Heart left ventricle (tissue), 16 donors: ENCODE results near the gene KIAA1217. TPM values are rescaled to one million over a fixed set of nuclear protein-coding genes. Genes with fewer than 3 reads are reported as not detected.

ENCODE experiments used
- ATAC-seq, 4 donors: fragments of 200-7000 bp; cut with Tn5 transposase; one replicate each; pipeline ENCODE4 v1.9.1; 2020 to 2022; ENCODE audit warnings: moderate library complexity in 4 of 4, mild to moderate bottlenecking in 3 of 4, moderate number of reproducible peaks in 1 of 4
- DNase-seq, 5 donors: peaks; one replicate each; pipeline ENCODE4 v3.0.0-alpha.2; 2020
- H3K27ac ChIP-seq, 12 donors: fragments of 200-600 bp; sonication (generic) in 4 of 12; one replicate each; pipeline versions ENCODE4 v1.5.0 to v1.8.0; 2016 to 2022; ENCODE audit warnings: mild to moderate bottlenecking in 2 of 12
- H3K27me3 ChIP-seq, 9 donors: fragments of 200-600 bp; sonication (generic) in 2 of 9; one replicate each; pipeline versions ENCODE4 v1.5.1 to v1.8.0; 2016 to 2022; ENCODE audit warnings: mild to moderate bottlenecking in 3 of 9
- H3K36me3 ChIP-seq, 9 donors: fragments of 200-600 bp; sonication (generic) in 2 of 9; one replicate each; pipeline versions ENCODE4 v1.5.0 to v1.8.0; 2018 to 2022; ENCODE audit warnings: mild to moderate bottlenecking in 2 of 9
- H3K4me1 ChIP-seq, 12 donors: fragments of 200-600 bp; sonication (generic) in 4 of 12; one replicate each; pipeline versions ENCODE4 v1.5.0 to v1.8.0; 2016 to 2022; ENCODE audit warnings: mild to moderate bottlenecking in 3 of 12
- H3K4me3 ChIP-seq, 12 donors: fragments of 200-600 bp; sonication (generic) in 4 of 12; one replicate each; pipeline versions ENCODE4 v1.5.0 to v1.8.0; 2017 to 2022; ENCODE audit warnings: mild to moderate bottlenecking in 9 of 12, moderate library complexity in 4 of 12
- H3K9me3 ChIP-seq, 12 donors: fragments of 200-600 bp; sonication (generic) in 4 of 12; one replicate each; pipeline versions ENCODE4 v1.5.0 to v1.8.0; 2016 to 2022; ENCODE audit warnings: mild to moderate bottlenecking in 1 of 12
- CTCF ChIP-seq, 12 donors: fragments of 200-600 bp; sonication (generic) in 4 of 12; IDR thresholded peaks; one replicate each; pipeline versions ENCODE4 v1.5.0 to v1.8.0; 2018 to 2022; ENCODE audit warnings: antibody characterized with exemption in 12 of 12, mild to moderate bottlenecking in 5 of 12
- POLR2A ChIP-seq, 2 donors: fragments of 450-650 bp; IDR thresholded peaks; one replicate each; pipeline ENCODE4 v1.6.1; 2017; ENCODE audit warnings: antibody characterized with exemption in 2 of 2, mild to moderate bottlenecking in 2 of 2, moderate library complexity in 2 of 2
- WGBS, 4 donors: extraction: QIAGEN DNeasy Blood & Tissue Kit in 2 of 4; methylation state at CpG; one replicate each; pipeline versions ENCODE4 v1.1.5 to v1.1.7; 2013 to 2018; 5-methylcytosine and 5-hydroxymethylcytosine counted together
- intact Hi-C, 10 donors: fragments of 100-400 bp; cut with DNase I; formaldehyde crosslinking; loops; one replicate each; pipeline versions ENCODE4 v1.11.1 to v1.14.2; 2022
- polyA plus RNA-seq, 2 donors: library from polyadenylated mRNA; stranded (reverse); fragments of 200-250 nt; gene quantifications; one replicate each; pipeline ENCODE4 v1.2.3, GENCODE V29; 2013
- total RNA-seq, 9 donors: library from RNA; depleted of rRNA in 2 of 9; stranded (reverse); fragments of >200 nt in 2 of 9; fragmentation: NEBNext Ultra II Directional in 3 of 9; extraction: Animal tissue kit (Norgen Biotek cat#: 25700) in 3 of 9; gene quantifications; one replicate each; pipeline versions ENCODE4 v1.1.0 to v1.2.4, GENCODE V29; 2016 to 2023
- donor health status: ischemic (EF 13 %, LVEDD 7.1; RV severe dilation, severe dysfunction).
- donor health status: healthy with polysubstance abuse.
- donor health status: DM: no; HTN: yes; CAD: no.
- donor health status: DM: no; HTN: no; CAD: no.
- donor health status: ischemic (EF 25% LVEDD 6.9; RV normal size, moderate dysfunction).
- donor health status: ischemic (EF 25% LVEDD 5.7; RV mildly dilated, moderate dysfunction).
- donor health status: healthy.
- donor health status: DM: yes; HTN: yes; CAD: no.
- donor health status: ischemic (EF 35%, LVEDD 5.7; RV mildly dilated, moderate dysfunction).
- donor health status: nonischemic (EF 11% LVEDD 7.7; RV severe dilation, severe dysfunction).
- donor health status: DM: yes; HTN: yes; CAD: no.
- donor health status: PGD.
- donor health status: ischemic (EF 29% LVEDD 5.4; RV normal size, mild dysfunction).
- donor health status: nonischemic (EF 23%, LVEDD 6.1; RV moderate dilation, normal function).

The KIAA1217 gene
- total and polyA plus RNA-seq, 11 donors, result 12.7 to 66.7 (median 33.5) TPM

- ATAC-seq, result peak in 1 of 4 donors; percentile 16
- no peak overlapping the region for H3K4me3 ChIP-seq
- TF ChIP-seq CTCF (IDR thresholded peaks at IDR 0.05) (no peak), POLR2A (IDR thresholded peaks at IDR 0.05) (no peak)
- 48 to 67% (median 56%) methylated on average over 5 of the region's 5 CpGs for WGBS, 4 donors
- peak overlapping the region in 4 of 12 donors; percentile 9 to 78 (median 40) for H3K27ac ChIP-seq
- intact Hi-C loops, result loop anchor here in 2 of 10 donors (10.0 kb wide), 2 partner anchors 120 to 130 kb away; no protein-coding TSS in a partner anchor
- peaks cover 0 to 41% (median 24%) of the 10 kb centered on the region in 12 donors for H3K4me1 ChIP-seq
- H3K36me3 ChIP-seq, result peaks cover 0 to 19% (median 0%) of the 10 kb centered on the region in 9 donors
- H3K9me3 ChIP-seq, result no peaks in the 10 kb centered on the region
- H3K27me3 ChIP-seq, result no peaks in the 10 kb centered on the region
- peak in 1 of 5 donors; percentile 47 for DNase-seq
Observed at GRCh38 chr10:24384954-24385353, 176.0 kb downstream of the KIAA1217 start.

- ATAC-seq, result peak in 1 of 4 donors; percentile 57
- H3K27ac ChIP-seq, result peak overlapping the region in 6 of 12 donors; percentile 9 to 78 (median 33)
Observed at GRCh38 chr10:24385776-24386175, 176.8 kb downstream of the KIAA1217 start.

GRCh38 chr10:24390146-24390700 lies 181.3 kb downstream of the KIAA1217 start:
- whole genome bisulfite sequencing, 4 donors, result 88 to 96% (median 95%) methylated on average over 2 of the region's 2 CpGs
- DNase-seq, result no peak
- H3K9me3 ChIP-seq, result no peaks in the 10 kb centered on the region
- intact Hi-C loops, result loop anchor here in 2 of 10 donors (5.0 to 10.0 kb wide), 2 partner anchors 112 to 115 kb away; no protein-coding TSS in a partner anchor
- H3K4me3 ChIP-seq, result no peak overlapping the region
- no peaks in the 10 kb centered on the region for H3K27me3 ChIP-seq
- peaks cover 0 to 13% (median 5%) of the 10 kb centered on the region in 12 donors for H3K4me1 ChIP-seq
- no peak for TF ChIP-seq POLR2A (IDR thresholded peaks at IDR 0.05)
- TF ChIP-seq CTCF (IDR thresholded peaks at IDR 0.05), result no peak
- ATAC-seq, result no peak
- peaks cover 0 to 4% (median 0%) of the 10 kb centered on the region in 9 donors for H3K36me3 ChIP-seq
- no peak overlapping the region for H3K27ac ChIP-seq

More at GRCh38 chr10:24385776-24386175, 176.8 kb downstream of the KIAA1217 start:
- Histone ChIP-seq H3K4me1 (peaks cover 0 to 41% (median 24%) of the 10 kb centered on the region in 12 donors), H3K36me3 (peaks cover 0 to 18% (median 0%) of the 10 kb centered on the region in 9 donors), H3K4me3 (no peak overlapping the region), H3K9me3 (no peaks in the 10 kb centered on the region), H3K27me3 (no peaks in the 10 kb centered on the region)
- WGBS, 4 donors, result 56 to 70% (median 63%) methylated on average over 7 of the region's 7 CpGs
- TF ChIP-seq POLR2A (IDR thresholded peaks at IDR 0.05) (no peak), CTCF (IDR thresholded peaks at IDR 0.05) (no peak)
- peak in 3 of 5 donors; percentile 22 to 61 (median 54) for DNase-seq
- intact Hi-C loops, result loop anchor here in 2 of 10 donors (10.0 kb wide), 2 partner anchors 119 to 129 kb away; no protein-coding TSS in a partner anchor

GRCh38 chr10:24390746-24391145 lies 181.8 kb downstream of the KIAA1217 start:
- Histone ChIP-seq H3K27ac (no peak overlapping the region), H3K4me3 (no peak overlapping the region), H3K4me1 (peaks cover 0 to 8% (median 3%) of the 10 kb centered on the region in 12 donors), H3K36me3 (no peaks in the 10 kb centered on the region), H3K9me3 (no peaks in the 10 kb centered on the region), H3K27me3 (no peaks in the 10 kb centered on the region)
- no peak for TF ChIP-seq POLR2A (IDR thresholded peaks at IDR 0.05)
- TF ChIP-seq CTCF (IDR thresholded peaks at IDR 0.05), result no peak
- WGBS, 4 donors, result 92 to 100% (median 97%) methylated on average over 1 of the region's 1 CpG
- DNase-seq (no peak), ATAC-seq (no peak)
- intact Hi-C loops, result loop anchor here in 2 of 10 donors (5.0 to 10.0 kb wide), 2 partner anchors 112 to 114 kb away; no protein-coding TSS in a partner anchor
